NCI-H2107 treated with DMSO at 0.1 percent for 48 hours (cell line): ENCODE results near the gene TIE1.
A peak's percentile ranks its signal among the peaks of the same experiment; 100 is the strongest.

Source experiments
- DNase-seq: peaks from one replicate; lab custom pipeline; 2025; ENCODE audit not compliant: unreplicated experiment; lab: John Stamatoyannopoulos, UW

TIE1 gene

DNA sequence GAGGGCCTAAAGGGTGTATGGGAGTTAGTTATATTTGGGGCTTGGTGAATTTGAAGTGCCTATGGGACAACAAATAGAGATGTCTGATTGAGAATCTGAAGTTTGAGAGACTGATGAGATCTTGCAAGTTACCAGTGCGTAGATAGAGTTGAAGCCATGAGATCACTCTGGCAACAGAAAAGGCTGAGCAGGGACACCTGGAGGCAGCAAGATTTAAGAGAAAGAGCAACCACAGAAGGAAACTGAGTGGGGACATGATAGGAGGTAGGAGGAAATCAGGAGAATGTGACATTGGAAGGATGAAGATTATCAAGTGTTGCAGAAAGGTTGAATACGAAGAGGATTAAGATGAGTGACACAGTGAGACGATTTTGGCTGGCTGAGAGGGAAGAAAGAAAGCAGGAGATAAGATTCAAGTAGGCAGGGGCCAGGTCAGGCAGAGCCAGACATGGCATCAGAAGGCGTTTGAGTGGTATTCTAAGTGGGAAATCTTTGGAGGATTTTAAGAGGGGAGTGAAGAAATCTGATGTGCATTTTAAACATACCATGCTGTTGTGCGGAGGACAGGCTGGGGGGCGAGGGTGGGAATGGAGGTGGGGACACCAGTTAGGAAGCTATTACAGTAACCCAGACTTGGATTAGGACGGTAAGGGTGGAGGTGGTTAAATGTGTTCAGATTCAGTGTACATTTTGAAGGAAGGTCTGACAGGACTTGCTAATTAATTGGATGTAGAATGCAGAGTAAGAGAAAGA lies 33.8 kb downstream of the TIE1 start:
- DNase-seq: no peak

GRCh38 chr1:43337588-43337987 lies 36.8 kb downstream of the TIE1 start, which contains the start of gene MPL:
MPL (plus strand) TSS chr1:43337818; CDS start chr1:43337849, 31 bp downstream.
- DNase-seq: no peak

DNA sequence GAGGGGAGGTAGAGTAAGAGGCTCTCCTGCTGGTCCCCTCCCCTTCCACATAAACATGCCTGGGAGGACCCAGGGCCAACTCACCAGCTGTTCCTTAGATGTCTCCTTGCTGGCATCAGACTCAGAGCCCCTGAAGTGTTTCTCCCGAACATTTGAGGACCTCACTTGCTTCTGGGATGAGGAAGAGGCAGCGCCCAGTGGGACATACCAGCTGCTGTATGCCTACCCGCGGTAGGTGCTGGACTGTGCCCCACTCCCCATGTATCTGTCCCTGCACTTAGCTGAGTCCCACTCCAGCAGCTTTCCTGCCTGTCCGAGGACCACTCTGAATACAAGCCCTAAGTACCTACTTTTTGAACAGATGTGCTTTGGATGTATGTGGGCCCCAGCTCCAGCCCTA lies 37.2 kb downstream of the TIE1 start:
- no peak for DNase-seq

DNA sequence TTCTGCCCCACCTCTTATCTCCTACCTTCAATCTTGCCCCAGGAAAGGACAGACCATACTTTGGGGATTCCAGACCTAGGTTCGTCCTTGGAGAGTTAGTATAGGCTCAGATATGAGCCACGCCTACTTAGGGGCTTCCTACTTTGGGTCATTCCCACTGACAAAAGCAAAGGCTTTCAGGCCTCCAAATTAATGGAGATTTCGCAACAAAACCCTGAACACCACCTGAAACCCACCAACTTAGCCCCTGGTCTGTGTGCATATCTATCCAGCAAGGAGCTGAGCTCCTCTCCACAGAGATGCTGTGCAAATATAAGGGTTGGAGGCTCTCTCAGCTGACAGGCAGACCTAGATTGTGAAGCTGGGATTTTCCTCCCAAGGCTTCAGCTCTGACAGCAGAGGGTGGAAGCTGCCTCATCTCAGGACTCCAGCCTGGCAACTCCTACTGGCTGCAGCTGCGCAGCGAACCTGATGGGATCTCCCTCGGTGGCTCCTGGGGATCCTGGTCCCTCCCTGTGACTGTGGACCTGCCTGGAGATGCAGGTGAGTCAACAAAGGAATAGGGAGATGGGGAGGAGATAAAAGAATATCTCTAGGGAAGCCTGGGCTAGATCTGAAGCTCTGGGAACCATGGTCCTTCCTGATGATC lies 38.9 kb downstream of the TIE1 start:
- DNase-seq: no peak

DNA sequence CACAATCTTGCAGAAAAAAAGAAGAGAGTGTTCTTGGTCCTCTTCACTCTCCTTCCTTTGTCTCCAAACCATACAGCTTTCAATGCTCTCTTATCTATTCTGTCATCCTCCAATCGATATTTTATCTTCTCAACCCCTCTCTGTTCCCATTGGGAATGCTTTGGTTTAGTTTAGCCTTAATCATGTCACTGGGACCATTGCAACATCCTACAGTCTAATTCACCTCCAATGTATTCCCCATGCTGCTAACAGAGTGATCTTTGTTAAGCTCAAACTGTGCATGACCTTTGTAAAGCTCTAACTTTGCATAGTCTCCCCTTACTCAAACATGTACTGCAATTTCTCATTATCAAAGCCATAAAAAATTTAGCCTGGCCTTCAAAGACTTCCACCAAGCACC lies 39.8 kb downstream of the TIE1 start:
- DNase-seq: no peak

GRCh38 chr1:43344267-43344850 lies 43.6 kb downstream of the TIE1 start:
- no peak for DNase-seq

DNA sequence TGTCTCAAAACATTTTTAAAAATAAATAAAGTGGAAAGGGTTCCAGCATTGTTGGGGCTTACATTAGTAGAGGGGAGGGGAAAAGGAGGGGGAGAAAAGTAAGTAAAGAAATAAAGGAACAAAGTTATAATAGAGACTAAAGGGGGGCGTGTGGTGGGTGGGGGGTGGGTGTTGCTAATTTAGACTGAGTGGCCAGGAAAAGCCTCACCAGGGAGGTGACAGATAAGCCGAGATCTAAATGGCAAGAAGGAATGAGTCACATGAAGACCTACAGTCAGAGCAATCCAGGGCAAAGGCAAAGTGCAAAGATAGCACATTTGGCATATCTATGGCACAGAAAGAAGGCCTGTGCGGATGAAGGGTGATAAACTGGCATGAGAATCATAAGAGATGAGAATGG lies 44.3 kb downstream of the TIE1 start:
- no peak for DNase-seq

GRCh38 chr1:43346636-43347035 lies 45.9 kb downstream of the TIE1 start:
- DNase-seq: no peak

- peak; percentile 36 for DNase-seq
Measured at GRCh38 chr1:43348343-43348808, 47.6 kb downstream of the TIE1 start.

DNA sequence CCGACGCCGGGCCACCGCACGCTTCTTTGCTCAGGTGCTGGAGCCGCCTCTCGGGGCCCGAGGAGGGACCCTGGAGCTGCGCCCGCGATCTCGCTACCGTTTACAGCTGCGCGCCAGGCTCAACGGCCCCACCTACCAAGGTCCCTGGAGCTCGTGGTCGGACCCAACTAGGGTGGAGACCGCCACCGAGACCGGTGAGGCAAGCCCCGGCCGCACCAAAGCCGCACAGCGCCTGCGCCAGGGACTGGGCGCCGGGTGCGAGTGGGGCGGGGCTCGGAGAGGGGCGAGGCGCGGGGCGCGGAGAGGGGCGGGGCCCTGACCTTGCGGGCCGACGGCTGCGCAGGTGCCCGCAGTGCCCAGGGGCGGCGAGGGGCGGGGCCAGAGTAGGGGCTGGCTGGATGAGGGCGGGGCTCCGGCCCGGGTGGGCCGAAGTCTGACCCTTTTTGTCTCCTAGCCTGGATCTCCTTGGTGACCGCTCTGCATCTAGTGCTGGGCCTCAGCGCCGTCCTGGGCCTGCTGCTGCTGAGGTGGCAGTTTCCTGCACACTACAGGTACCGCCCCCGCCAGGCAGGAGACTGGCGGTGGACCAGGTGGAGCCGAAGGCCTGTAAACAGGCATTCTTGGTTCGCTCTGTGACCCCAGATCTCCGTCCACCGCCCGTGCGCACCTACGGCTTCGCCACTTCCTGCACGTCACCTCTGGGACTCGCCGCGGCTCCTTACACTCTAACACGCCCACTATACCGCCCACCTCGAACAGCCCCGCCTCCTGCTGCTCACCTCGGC lies 48.2 kb downstream of the TIE1 start:
- peak; percentile 71 for DNase-seq

GRCh38 chr1:43349594-43350306 lies 49.0 kb downstream of the TIE1 start:
- no peak for DNase-seq

- DNase-seq: no peak
Measured at GRCh38 chr1:43350976-43351375, 50.2 kb downstream of the TIE1 start.

- no peak for DNase-seq
Measured at GRCh38 chr1:43351421-43352350, 50.9 kb downstream of the TIE1 start.

DNA sequence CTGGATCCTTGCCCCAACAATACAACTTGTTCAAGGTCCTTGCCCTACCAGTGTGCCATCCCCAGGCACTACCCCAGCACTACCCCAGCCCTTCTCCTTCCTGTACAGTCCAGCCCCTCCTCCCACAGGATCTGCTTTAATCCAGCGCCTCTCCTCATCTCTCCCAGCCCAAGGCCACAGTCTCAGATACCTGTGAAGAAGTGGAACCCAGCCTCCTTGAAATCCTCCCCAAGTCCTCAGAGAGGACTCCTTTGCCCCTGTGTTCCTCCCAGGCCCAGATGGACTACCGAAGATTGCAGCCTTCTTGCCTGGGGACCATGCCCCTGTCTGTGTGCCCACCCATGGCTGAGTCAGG lies 51.5 kb downstream of the TIE1 start:
- DNase-seq: no peak

GRCh38 chr1:43352881-43353280 lies 52.1 kb downstream of the TIE1 start:
- DNase-seq: no peak

- DNase-seq: no peak
Measured at GRCh38 chr1:43354471-43354870, 53.7 kb downstream of the TIE1 start.

DNA sequence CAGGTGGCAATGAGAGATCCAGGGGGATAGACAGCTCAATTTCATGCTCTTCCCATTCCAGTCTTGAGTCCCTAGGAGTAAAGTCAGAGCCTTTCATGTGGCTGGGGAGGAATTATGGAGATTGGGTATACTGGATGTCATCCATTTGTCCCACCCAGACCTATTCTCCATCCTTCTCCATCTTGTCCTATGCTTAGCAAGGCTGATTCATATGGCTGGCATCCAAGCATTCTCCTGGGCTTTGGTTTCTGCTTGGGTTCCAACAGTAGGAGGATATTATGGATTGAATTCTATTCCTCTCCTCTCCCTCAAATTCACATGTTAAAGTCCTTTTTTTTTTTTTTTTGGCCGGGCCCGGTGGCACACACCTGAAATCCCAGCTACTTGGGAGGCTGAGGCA lies 54.2 kb downstream of the TIE1 start:
- DNase-seq: no peak

GRCh38 chr1:43357251-43357650 lies 56.5 kb downstream of the TIE1 start:
- DNase-seq: no peak

DNA sequence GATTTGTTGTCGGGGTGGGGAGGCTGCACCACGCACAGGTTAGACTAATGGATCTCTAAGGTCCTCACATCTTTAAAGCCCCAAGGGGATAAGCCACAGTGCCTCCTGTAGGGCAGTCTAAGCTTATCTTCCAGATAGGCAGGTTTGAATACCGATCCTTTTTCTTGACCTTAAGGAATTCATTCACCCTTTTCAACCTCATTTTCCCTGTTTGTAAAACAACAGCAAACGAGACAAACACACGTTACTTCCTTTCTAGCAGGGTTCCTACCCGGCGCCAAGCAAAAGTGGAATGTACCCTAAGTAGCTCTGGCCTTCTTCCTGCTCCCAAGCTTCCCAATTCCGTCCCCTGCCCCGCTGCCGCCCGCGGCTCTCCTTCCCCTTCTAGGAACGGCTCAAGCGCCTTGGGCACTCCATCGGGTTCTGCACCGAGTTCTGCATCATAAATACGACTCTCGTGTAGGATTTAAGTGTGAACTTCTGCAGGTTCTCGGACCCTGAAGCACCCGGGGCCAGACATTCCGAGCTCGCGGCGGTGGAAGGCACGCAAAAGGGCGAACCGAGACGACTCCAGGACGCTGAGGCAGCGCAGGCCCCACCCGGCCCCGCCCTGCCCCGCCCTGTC lies 57.5 kb downstream of the TIE1 start:
- peak; percentile 51 for DNase-seq
